HG03558 (cell line): ENCODE data around the gene CA7.

Experiments used
- ATAC-seq: cut with Tn5 transposase; IDR thresholded peaks from one replicate; pipeline ENCODE4 v1.9.1; 2021; ENCODE audit warnings: moderate number of reproducible peaks; ENCODE audit not compliant: unreplicated experiment; ENCODE audit errors: extremely low read depth

Gene CA7

DNA sequence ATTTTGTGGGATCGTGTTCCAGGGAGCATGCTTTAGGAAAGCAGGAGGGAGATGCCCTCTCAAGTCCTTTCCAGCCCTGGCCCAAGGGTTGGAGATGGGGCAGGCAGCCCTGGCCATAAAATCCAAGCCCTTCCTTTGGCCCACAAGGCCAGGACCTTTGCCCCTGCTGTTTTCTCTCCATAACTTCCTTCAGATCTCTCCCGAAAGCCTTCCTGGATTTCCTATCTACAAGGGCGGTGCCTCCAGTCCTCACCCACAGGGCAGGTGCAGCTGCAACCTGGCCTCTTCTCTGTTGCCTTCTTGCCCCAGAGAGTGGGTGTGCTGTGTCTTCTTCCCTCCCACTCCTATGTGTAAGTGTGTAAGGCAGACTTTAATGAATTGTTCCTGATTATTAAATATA, 27.6 kb downstream of the CA7 start:
- no peak for ATAC-seq

DNA sequence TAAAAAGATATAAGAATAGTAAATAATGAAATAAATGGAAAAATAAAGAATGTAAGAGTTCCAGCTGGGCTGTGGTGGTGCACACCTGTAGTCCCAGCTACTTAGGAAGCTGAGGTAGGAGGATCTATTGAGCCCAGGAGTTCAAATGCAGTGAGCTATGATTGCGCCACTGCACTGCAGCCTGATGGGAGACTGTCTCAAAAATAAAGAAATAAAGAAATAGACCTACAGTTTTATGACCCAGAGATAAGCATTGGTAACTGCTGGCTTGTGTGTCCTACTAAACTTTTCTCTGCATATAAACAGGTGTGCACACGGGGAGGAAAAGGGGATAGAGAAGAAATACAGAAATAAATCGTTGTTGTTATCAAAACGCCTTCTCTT, 28.3 kb downstream of the CA7 start:
- no peak for ATAC-seq

DNA sequence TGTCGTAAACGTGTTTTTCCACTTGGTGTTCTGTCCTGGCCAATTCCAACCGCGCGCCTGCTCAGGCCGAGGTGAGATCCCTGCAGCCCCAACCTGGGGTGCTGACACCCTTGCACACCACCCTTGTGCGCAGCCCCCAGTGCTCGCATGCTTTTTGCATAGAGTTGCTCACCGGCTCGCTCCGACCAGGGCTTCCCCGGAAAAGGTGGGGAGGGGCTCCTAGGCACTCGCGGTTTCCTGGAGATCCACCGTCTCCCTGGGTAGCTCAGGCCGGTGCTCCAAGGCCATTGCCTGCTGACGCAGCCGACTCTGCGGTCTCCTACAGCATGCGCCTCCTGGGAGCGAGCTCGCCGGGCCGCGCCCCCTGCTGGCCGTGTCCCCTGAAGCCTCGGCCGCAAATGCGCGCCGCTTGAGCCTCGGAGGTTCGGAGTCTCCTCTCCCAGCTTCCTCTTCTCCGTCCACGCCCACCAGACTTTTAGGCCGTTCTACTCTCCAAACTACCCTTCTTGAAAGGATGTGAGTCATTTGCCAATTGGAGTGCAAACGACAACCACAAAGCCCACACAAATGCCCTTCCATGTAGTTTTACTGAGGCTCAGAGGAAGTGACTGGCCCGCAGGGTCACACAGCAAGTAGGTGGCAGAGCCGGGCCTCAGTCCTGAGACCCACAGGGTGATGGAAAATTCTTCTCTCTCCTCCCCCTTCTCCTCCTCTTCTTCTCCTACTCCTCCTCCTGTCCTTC, 28.9 kb downstream of the CA7 start:
- ATAC-seq = peak; percentile 57

DNA sequence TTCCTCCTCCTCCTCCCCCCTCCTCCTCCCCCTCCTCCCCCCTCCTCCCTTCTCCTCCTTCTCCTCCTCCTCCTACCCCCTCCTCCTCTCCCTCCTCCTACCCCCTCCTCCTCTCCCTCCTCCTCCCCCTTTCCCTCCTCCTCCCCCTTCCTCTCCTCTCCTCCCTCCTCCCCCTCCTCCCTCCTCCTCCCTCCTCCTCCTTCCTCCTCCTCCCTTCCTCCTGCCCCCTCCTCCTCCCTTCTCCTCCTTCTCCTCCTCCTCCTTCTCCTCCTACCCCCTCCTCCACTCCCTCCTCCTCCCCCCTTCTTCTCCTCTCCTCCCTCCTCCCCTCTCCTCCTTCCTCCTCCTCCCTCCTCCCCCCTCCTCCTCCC, 29.5 kb downstream of the CA7 start:
- ATAC-seq = no peak

DNA sequence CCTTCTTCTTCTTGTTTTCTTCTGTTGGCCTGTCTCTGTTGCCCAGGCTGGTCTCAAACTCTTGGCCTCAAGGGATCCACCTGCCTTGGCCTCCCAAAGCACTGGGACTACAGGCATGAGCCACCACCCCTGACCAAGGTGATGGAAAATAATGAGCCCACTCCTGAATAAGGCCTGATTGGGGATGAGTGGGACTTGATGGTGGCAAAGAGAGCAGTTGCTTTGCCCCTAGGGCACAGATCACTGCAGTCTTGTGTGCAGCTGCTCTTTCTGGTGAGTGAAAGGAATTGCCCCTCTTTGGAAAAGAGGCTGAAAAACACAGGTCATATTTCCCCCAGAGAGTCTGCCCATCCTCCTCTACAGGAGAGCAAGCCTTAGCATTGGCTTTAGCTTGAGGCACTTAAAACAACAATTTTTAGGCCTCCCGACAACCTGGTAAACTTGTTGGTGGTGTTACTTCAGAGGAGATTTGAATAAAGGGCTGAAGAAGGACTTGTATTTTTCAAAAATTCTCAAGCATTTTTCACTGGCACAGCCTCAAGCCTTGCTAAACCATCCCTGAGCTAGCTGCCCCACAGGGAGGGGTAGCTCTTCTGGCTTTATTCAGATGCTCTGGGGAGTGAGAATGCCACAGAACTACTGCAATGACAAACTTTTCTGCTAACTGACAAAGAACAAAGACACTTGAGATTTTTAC, 30.0 kb downstream of the CA7 start:
- no peak for ATAC-seq

DNA sequence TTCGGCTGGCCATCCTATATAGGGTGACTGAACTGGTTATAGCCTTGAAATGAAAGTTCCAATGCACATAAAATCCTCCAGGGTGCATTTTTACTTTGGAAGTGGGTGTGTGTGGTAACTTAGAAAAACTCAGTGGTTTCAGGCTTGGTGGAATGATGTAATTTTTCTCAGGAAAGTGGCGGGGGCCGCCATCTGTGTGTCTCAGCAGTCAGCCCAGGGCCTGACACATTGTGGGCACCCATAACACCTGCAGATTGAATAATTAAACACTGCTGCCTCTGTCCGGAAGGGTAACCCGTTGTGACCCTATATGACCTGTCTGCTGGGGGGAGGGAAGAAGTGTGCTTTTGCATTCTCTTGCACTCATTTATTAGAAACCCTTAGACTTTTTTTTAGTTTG, 33.9 kb downstream of the CA7 start:
- no peak for ATAC-seq

DNA sequence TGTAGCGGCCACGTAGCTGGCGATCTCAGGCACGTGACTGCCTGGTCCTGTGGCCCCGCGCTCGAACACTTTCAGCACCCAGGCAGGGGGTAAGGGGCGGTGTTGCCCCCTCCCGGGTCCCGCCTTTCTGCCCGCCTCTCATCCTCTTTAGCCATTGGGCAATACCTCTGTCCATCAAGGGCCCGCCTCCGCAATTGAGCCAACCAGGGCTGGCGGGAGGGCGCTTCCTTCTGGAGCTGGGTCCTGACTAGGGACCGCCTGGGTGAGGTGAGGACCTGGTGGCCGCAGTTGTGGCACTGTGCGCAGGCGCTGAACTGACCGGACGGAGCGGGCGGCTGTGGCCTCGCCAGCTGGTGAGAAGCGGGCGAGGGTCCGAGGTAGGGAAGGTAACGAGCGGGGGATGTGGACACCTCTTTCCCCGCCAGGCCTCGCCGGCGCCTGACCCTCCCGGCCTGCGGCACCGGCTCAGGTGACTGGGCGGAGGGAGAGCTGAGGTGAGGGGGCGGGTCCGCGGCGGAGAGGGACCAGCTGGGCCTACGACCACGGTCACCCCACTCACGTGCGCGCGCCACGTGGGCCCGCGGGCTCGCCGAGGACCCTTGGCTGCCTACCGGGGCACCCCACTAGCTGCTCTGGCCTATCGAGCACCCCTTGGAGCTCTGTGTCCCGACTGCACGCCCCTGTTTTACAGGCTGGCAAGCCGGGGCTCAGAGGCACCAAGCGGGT, 36.2 kb downstream of the CA7 start, which contains the start of gene PDP2:
Gene PDP2 (plus strand): TSS at position 228 of the 726 bp plus-strand sequence. CDS start 3,770 bp downstream, outside the sequence.
- ATAC-seq = peak; percentile 78

DNA sequence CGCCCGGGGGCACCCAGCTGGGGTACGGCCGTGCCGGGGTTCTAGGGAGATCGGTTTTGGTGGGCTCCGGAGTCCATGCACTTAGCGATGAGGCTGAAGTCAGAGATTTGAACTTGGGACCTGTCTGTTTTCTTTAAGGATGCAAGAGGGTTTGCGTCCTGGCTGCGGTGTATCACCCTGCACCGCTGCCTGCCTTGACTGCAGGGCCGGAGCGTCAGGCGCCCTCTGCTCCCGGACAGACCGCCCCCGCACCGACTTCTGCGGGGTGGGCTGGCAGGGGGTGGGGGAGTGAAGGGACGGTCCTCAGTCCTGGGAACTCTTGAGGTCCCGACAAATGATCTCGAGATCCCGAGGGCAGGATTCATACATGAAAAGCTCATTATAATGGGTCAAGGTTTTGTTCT, 36.8 kb downstream of the CA7 start:
- ATAC-seq = no peak

DNA sequence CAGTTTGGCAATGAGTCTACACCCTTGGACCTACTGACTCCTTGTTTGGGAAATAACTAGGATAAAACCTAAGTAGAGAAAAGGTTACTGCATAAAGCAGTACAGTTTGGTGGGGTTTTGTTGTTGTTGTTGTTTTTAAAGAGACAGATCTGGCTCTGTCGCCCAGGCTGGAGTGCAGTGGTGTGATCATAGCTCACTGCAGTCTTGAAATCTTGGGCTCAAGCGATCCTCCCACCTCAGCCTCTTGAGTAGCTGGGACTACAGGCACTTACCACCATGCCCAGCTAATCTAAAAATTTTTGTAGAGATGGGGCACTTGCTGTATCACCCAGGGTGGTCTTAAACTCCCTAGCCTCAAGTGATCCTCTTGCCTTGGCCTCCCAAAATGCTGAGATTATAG, 37.3 kb downstream of the CA7 start:
- no peak for ATAC-seq

DNA sequence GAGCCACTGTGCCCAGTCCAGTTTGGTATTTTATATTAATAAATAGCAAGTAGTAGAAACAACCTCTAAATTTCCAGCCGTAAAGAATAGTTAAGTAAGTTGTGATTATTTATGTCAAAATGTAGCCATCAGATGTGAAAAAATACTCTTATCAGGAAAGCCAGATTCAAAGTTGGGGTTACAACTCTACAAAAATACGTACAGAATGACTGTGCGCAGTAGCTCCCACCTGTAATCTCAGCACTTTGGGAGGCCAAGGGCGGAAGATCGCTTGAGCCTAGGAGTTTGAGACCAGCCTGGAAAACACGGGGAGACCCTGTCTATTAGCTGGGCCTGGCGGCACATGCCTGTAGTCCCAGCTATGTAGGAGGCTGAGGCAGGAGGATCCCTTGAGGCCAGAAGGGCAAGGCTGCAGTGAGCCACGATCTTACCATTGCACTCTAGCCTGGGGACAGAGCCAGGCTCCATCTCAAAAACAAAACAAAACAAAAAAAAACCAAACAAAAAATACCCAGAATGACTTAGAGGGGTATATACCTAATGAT, 37.8 kb downstream of the CA7 start:
- ATAC-seq = no peak

DNA sequence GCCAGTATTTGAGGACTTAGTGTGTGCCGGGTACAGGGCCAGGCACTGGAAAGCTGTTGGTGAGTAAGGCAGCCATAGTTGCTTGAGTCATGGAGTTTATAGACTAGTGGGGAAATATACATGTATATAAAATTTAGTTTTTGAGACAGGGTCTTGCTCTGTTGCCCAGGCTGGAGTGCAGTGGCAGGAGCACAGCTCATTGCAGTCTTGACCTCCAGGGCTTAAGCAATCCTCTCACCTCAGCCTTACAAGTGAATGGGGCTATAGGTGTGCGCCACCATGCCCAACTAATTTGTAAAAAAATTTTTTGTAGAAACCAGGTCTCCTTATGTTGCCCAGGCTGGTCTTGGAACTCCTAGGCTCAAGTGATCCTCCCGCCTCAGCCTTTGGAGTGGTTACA, 38.5 kb downstream of the CA7 start:
- ATAC-seq = no peak

DNA sequence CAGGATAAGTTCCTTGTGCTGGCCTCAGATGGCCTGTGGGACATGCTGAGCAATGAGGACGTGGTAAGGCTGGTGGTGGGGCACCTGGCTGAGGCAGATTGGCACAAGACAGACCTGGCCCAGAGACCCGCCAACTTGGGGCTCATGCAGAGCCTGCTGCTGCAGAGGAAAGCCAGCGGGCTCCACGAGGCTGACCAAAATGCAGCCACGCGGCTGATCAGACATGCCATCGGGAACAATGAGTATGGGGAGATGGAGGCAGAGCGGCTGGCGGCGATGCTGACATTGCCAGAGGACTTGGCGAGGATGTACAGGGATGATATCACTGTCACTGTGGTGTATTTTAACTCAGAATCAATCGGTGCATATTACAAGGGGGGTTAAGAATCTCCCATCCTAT, 41.3 kb downstream of the CA7 start:
- no peak for ATAC-seq

DNA sequence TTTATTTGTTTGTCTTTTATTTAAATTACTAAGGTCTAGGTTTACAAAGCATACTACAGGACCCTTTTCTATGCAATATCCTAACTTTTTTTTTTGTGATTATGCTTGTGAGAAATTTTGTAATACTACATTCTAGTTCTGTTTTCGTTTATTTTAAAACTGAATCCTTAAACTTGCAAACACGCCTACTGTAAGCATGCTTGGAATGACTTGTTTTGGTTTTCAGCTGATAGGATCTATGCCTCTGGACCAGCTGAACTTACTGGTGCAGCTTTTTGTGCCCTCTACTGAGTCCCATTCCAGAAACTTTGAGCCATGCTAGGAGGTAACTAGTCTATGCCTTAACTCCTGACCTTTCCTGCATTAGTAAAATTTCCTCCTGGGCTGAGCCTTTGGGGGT, 42.1 kb downstream of the CA7 start:
- no peak for ATAC-seq

DNA sequence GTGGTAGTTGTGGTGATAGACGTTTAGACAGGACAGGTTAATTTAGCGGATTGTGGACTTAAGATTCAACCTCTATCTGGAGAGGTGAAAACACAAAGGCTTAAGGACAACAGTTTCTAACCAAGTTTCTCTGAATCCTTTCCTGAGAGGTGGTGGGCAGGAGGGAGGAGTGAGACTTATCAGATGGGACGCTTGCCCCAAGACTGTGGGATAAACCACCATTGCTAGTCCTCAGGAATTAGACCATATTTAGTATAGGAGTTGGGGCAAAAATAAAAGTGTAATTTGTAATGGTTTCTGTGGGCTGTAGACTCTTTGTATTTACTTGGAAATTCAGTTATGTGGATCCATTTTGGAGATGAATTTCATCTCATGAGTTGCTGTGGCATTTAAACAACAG, 42.7 kb downstream of the CA7 start:
- no peak for ATAC-seq

DNA sequence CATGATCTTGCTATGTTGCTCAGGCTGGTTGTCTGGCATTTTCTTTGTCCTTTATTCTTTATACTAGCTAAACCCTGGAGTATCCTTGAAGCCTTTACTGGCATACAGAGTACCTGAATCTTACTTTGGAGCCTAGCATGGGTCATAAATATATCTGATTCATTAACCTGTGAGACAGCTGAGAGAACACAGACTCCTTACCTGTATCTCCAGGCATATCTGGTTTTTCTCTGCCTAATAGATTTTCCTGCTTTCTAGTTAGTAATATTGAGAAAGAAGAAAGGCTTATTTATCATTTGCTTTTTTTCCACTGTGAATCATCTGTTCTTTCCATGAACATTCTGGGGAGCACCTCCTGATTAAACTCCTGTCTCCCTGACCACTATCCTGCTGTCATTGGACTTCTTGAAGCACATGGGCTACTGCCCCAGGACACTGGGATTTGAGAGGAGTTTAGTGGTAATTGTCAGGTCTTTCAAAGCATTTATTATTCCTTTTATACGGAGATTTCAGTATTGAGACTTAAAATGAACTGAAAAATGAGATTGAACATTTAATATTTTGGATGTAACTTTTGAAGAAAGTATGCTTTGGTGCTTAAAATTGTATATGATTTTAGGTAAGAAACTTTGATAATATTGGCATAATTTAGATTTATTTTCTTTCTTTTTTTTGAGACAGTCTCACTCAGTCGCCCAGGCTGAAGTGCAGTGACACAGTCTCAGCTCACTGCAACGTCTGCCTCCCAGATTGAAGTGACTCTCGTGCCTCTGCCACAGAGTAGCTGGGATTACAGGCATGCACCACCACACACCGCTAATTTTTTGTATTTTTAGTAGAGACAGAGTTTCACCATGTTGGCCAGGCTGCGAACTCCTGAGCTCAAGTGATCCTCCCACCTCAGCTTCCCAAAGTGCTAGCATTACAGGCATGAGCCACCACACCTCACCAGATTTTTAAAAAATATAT, 44.7 kb downstream of the CA7 start:
- no peak for ATAC-seq

DNA sequence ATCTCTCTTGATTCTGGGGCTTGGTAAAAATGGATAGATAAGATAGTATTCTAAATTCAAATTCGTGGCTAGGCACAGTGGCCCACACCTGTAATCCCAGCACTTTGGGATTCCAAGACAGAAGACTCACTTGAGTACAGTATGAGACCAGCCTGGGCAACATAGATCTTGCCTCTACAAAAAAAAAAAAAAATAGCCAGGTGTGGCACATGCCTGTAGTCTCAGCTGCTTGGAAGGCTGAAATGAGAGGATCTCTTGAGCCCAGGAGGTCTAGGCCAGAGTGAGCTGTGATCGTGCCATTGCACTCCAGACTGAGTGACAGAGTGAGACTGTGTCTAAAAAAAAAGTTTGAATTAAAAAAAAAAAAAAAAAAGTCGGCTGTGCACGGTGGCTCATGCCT, 45.4 kb downstream of the CA7 start:
- no peak for ATAC-seq

DNA sequence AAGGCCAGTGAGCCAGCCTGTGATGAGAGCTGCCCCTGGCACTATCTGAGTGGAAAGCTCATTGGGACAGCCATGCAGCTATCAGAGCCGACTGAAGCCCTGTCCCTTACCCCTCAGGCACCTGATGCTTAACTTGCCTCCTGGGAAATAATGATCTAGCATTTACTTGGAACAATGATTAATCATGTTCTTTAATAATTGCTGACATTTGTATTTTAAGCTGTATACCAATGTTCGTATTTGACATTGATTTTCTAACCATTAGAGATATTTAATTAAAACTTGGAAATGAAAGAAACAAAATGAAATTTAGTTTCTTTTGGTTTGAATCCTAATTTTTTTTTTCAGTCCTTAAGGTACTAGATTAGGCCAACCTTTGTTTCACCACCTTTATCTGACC, 46.6 kb downstream of the CA7 start:
- ATAC-seq = no peak

DNA sequence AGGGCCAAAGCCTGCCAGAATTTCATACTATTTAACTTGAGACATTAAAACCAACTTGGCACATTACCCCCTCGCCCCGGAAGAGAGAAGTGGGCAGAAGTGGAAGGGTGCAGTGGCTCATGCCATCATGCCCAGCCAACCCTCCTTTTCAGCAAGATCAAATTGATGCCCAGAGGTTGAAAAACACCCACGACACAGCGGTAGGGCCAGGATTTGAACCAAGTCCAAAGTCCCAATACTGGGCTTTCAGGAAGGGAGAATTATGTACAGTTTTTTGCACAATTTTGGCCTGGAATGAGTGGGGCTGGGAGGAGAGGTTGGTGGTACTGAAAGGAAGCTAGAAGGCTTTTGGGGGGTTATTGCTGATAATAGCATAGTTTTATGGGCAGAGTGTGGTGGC, 47.1 kb downstream of the CA7 start:
- ATAC-seq = no peak

DNA sequence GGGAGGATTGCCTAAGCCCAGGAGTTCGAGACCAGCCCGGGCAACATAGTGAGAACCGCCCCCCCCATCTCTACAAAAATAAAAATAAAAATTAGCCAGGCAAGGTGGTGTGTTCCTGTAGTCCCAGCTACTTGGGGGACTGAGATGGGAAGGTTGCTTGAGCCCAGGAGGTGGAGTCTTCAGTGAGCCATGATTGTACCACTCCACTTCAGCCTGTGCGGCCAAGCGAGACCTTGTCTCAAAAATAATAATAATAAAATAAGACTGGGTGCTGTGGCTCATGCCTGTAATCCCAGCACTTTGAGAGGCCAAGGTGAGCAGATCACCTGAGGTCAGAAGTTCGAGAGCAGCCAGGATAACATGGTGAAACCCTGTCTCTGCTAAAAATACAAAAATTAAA, 47.6 kb downstream of the CA7 start:
- no peak for ATAC-seq

DNA sequence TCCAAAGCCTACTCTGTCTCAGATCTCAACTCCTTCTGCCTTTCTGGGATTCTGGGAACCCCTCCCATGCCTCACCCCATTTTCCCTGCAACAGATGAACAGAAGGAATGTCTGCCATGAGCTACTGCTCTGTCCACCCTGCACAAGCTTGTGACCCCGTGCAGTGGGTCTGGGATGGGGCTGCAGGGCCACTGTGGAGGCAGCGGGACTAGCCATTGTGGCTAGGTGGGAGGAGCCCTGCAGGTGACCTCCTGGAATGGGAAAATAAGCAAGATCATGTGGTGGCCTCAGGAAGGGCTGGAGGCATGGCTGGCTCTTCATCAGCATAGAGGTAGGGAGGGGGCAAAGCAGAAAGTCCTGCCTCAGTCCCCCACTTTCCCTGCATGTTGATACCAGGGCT, 49.8 kb downstream of the CA7 start:
- ATAC-seq = no peak
